GM12865 (cell line): ENCODE results near the gene C2orf74.
A peak's percentile ranks its signal among the peaks of the same experiment; 100 is the strongest.
"Not testable (repeated sequence)": the region's sequence is repeated elsewhere in the genome, so short reads cannot be mapped to it uniquely, and the experiment has no call there.

Experiments
- DNase-seq: peaks from one replicate; pipeline ENCODE4 v3.0.0; 2010; ENCODE audit warnings: low read depth
- H3K4me3 ChIP-seq: 2 replicates; pipeline ENCODE4 v1.5.1; 2011; ENCODE audit warnings: mild to moderate bottlenecking, low read depth, low read length, control low read depth
- CTCF ChIP-seq: IDR thresholded peaks from 2 replicates; pipeline ENCODE4 v1.5.1; 2011; ENCODE audit warnings: low read length, control low read depth, low read depth, inconsistent platforms; ENCODE audit not compliant: insufficient read depth; ENCODE audit errors: missing control alignments

C2orf74 gene

DNA sequence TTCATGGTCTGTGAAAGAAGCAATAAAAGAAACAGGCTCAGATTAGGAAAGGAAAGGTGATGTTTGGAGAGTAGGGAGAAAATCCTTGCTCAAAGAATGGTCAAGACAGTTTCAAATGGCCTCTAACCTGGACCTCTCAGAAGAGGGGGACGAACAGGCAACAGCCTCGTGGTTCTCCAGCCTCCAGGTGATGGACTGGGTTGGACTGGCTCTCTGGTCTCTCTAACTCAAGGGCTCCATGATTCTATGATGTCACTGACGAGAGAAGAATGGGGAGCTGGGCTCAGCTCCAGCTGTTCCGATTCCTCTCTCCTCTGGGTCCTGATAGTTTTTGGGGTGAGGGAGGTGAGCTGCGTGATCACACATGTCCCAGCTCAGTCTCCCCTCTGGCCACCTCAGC is at the start of gene C2orf74:
C2orf74 (plus strand) TSS at position 301 of the 400 bp plus-strand sequence. CDS start 327 bp downstream, outside the sequence.
- TF ChIP-seq CTCF: no peak
- no peak for DNase-seq
- no peak within 1 kb of the TSS for H3K4me3 ChIP-seq

GRCh38 chr2:61114147-61114546 is 47.8 kb upstream of the C2orf74 start:
- DNase-seq: no peak
- TF ChIP-seq CTCF: no peak
- H3K4me3 ChIP-seq: no peak overlapping the region

GRCh38 chr2:61116302-61116701 is 45.7 kb upstream of the C2orf74 start:
- TF ChIP-seq CTCF: no peak
- H3K4me3 ChIP-seq: no peak overlapping the region
- DNase-seq: no peak

GRCh38 chr2:61117534-61117933 is 44.5 kb upstream of the C2orf74 start:
- peak; percentile 3 for DNase-seq
- TF ChIP-seq CTCF: no peak
- no peak overlapping the region for H3K4me3 ChIP-seq

- H3K4me3 ChIP-seq: no peak overlapping the region
- DNase-seq: no peak
- no peak for TF ChIP-seq CTCF
Observed at GRCh38 chr2:61125123-61125710, 36.8 kb upstream of the C2orf74 start.

DNA sequence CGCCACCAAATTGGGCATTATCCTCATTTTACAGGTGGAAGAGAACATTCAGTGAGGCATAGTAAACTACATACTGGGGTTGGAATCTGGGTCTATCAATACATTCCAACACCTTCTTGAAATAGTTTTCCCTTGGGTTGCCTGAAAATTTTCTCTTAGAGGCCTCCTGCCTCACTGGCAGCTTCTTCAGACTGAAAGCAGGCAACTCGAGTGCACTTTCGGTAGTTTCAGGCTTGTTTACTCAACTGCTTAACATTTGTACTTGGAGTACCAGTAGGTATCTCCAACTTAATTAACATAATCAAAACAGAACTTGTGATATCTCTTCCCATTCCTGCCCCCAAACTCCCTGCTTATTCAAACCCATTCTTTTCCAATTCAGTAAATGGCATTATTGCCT is 36.2 kb upstream of the C2orf74 start:
- no peak for TF ChIP-seq CTCF
- H3K4me3 ChIP-seq: no peak overlapping the region
- no peak for DNase-seq

DNA sequence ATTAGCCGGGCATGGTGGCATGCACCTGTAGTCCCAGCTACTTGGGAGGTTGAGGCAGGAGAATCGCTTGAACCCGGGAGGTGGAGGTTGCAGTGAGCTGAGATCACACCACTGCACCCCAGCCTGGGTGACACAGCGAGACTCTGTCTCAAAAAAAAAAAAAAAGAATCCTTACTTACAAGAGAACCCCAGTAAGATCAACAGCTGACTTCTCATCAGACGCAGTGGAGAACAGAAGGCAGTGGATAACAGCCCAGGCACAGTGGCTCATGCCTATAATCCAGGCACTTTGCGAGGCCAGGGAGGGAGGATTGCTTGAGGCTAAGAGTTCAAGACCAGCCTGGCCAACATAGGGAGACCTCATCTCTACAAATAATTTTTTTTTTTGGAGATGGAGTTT is 33.9 kb upstream of the C2orf74 start:
- not testable (repeated sequence) for DNase-seq, H3K4me3 ChIP-seq
